GM19397 (cell line): ENCODE data around the gene MROH2A.

Experiments
- ATAC-seq: cut with Tn5 transposase; IDR thresholded peaks from one replicate; pipeline ENCODE4 v1.9.1; 2021; ENCODE audit warnings: mild to moderate bottlenecking, moderate library complexity; ENCODE audit not compliant: unreplicated experiment

The MROH2A gene

GRCh38 chr2:233833345-233833744 lies 55.2 kb downstream of the MROH2A start:
- ATAC-seq, result no peak

GRCh38 chr2:233835230-233836186 lies 57.4 kb downstream of the MROH2A start:
- ATAC-seq, result no peak

GRCh38 chr2:233836359-233836758 lies 58.2 kb downstream of the MROH2A start:
- no peak for ATAC-seq

- no peak for ATAC-seq
Measured at GRCh38 chr2:233837694-233838229, 59.6 kb downstream of the MROH2A start.

GRCh38 chr2:233838251-233838650 lies 60.1 kb downstream of the MROH2A start:
- no peak for ATAC-seq

- ATAC-seq, result no peak
Measured at GRCh38 chr2:233838726-233839446, 60.8 kb downstream of the MROH2A start.

- ATAC-seq, result no peak
Measured at GRCh38 chr2:233839447-233839820, 61.3 kb downstream of the MROH2A start.

GRCh38 chr2:233840520-233840919 lies 62.4 kb downstream of the MROH2A start:
- no peak for ATAC-seq

GRCh38 chr2:233841183-233841582 lies 63.1 kb downstream of the MROH2A start:
- no peak for ATAC-seq

GRCh38 chr2:233844064-233844807 lies 66.1 kb downstream of the MROH2A start:
- no peak for ATAC-seq

- ATAC-seq, result no peak
Measured at GRCh38 chr2:233844836-233845235, 66.7 kb downstream of the MROH2A start.

GRCh38 chr2:233845301-233846060 lies 67.4 kb downstream of the MROH2A start:
- ATAC-seq, result no peak

- ATAC-seq, result no peak
Measured at GRCh38 chr2:233846387-233847247, 68.5 kb downstream of the MROH2A start.

GRCh38 chr2:233847248-233847898 lies 69.2 kb downstream of the MROH2A start:
- no peak for ATAC-seq

- no peak for ATAC-seq
Measured at GRCh38 chr2:233848276-233848675, 70.1 kb downstream of the MROH2A start.

- no peak for ATAC-seq
Measured at GRCh38 chr2:233849607-233850271, 71.6 kb downstream of the MROH2A start.

GRCh38 chr2:233850745-233851144 lies 72.6 kb downstream of the MROH2A start:
- no peak for ATAC-seq

- no peak for ATAC-seq
Measured at GRCh38 chr2:233851169-233851568, 73.0 kb downstream of the MROH2A start.
